Liver (tissue), 3 donors: ENCODE measurements around the gene DACH1.

Source experiments
- EGR1 ChIP-seq, 2 donors: IDR thresholded peaks; 2 replicates each; pipeline ENCODE4 v1.6.1; 2016 to 2018; ENCODE audit warnings: antibody characterized with exemption in 2 of 2, low read depth in 2 of 2
- GABPA ChIP-seq, 2 donors: IDR thresholded peaks in 1 of 2; conservative IDR thresholded peaks in 1 of 2; 2 replicates each; pipeline ENCODE4 v1.6.1; 2016; ENCODE audit warnings: antibody characterized with exemption in 2 of 2, mild to moderate bottlenecking in 1 of 2, moderate library complexity in 1 of 2
- HNF4A ChIP-seq, 2 donors: conservative IDR thresholded peaks; 2 replicates each; pipeline ENCODE4 v1.6.1; 2016; ENCODE audit warnings: antibody characterized with exemption in 2 of 2, mild to moderate bottlenecking in 2 of 2
- NR2F2 ChIP-seq: IDR thresholded peaks from 2 replicates; pipeline ENCODE4 v1.6.1; 2016; ENCODE audit warnings: antibody characterized with exemption
- YY1 ChIP-seq: IDR thresholded peaks from 2 replicates; pipeline ENCODE4 v1.6.1; 2016; ENCODE audit warnings: antibody characterized with exemption, mild to moderate bottlenecking
- TF ChIP-seq, protein P1 (sequence below): fragments of 150-350 bp; IDR thresholded peaks from 2 replicates; pipeline ENCODE4 v1.5.1; 2017; ENCODE audit warnings: improper control_type of control experiment, low read depth, low read length; ENCODE audit not compliant: missing input control
- donor health status: healthy.
- donor health status: healthy.

DNA sequence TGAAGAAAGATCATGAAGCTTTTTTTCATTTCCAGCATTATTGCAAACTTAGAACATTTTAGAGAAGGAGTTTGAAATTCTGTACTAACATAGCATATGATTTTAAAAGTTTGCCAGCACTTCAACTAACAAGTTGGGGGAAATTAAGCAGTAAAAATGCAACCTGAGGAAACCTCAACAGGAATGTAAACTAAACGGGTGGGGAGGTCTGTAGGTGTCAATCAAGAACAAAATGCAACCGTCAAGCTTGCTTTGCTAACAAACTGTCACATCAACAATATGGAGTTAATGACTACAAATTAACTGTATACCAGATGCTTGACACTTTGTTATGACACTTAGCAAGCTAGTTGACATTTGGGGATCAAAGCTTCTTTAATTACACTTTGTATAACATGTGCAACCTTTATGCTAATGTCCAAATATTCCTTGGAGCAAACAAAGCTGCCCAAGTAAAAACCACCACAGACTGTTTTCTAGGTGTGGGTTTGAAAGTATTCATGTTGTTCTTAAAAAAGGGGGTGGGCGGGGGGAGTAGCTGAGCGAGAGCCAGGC is 52.1 kb downstream of the DACH1 start:
- TF ChIP-seq, protein P1, sequence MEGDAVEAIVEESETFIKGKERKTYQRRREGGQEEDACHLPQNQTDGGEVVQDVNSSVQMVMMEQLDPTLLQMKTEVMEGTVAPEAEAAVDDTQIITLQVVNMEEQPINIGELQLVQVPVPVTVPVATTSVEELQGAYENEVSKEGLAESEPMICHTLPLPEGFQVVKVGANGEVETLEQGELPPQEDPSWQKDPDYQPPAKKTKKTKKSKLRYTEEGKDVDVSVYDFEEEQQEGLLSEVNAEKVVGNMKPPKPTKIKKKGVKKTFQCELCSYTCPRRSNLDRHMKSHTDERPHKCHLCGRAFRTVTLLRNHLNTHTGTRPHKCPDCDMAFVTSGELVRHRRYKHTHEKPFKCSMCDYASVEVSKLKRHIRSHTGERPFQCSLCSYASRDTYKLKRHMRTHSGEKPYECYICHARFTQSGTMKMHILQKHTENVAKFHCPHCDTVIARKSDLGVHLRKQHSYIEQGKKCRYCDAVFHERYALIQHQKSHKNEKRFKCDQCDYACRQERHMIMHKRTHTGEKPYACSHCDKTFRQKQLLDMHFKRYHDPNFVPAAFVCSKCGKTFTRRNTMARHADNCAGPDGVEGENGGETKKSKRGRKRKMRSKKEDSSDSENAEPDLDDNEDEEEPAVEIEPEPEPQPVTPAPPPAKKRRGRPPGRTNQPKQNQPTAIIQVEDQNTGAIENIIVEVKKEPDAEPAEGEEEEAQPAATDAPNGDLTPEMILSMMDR: no peak
- TF ChIP-seq YY1: no peak
- no peak for TF ChIP-seq HNF4A (conservative IDR thresholded peaks at IDR 0.05)
- no peak for TF ChIP-seq EGR1 (IDR thresholded peaks at IDR 0.05; ENCODE audit: low read depth in 2 of 2)
- no peak for TF ChIP-seq GABPA (IDR thresholded peaks at IDR 0.05 in 1 of 2, conservative IDR thresholded peaks at IDR 0.05 in 1 of 2)
- TF ChIP-seq NR2F2: no peak
